ENCODE data around the gene INPP5A.

The INPP5A gene

DNA sequence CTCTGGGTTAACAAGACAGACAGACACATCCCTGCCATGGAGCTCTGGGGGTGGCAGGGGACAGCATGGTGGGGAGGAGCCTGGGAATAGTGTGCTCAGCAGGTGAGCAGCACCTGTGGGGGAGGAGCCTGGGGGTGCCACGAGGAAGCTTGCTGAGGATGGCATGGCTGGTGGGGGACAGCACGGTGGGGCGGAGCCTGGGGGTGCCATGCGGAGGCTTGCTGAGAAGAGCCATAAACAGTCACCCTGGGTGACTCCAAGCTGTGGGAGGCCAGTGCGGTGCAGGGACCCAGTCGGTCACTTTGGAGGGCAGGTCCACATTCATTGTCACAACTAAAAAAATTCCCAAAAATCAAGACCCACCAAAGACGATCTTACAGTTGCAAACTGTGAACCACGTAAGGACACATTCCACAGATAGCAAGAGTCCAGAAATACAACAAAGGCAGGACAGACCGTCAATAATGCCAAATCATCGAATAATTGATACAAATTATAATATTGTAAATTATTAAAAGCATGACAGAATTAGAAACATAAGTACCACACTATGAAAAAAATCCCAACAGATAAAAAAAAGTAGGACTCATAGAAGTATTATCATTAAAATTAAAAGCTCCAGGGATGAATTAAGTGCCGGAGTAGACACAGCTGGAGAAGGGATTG lies 223.9 kb downstream of the INPP5A start:
- no peak for DNase-seq (ENCODE audit: low spot score)
- TF ChIP-seq, protein P1, sequence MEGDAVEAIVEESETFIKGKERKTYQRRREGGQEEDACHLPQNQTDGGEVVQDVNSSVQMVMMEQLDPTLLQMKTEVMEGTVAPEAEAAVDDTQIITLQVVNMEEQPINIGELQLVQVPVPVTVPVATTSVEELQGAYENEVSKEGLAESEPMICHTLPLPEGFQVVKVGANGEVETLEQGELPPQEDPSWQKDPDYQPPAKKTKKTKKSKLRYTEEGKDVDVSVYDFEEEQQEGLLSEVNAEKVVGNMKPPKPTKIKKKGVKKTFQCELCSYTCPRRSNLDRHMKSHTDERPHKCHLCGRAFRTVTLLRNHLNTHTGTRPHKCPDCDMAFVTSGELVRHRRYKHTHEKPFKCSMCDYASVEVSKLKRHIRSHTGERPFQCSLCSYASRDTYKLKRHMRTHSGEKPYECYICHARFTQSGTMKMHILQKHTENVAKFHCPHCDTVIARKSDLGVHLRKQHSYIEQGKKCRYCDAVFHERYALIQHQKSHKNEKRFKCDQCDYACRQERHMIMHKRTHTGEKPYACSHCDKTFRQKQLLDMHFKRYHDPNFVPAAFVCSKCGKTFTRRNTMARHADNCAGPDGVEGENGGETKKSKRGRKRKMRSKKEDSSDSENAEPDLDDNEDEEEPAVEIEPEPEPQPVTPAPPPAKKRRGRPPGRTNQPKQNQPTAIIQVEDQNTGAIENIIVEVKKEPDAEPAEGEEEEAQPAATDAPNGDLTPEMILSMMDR (IDR thresholded peaks at IDR 0.05; ENCODE audit: extremely low read depth, insufficient read depth, missing control alignments) = no peak
- in situ Hi-C loops (cut with MboI; ENCODE audit: low pct_unique_long_range_greater_than_20kb, low sequenced_read_pairs, unreplicated experiment) = no loop called here

DNA sequence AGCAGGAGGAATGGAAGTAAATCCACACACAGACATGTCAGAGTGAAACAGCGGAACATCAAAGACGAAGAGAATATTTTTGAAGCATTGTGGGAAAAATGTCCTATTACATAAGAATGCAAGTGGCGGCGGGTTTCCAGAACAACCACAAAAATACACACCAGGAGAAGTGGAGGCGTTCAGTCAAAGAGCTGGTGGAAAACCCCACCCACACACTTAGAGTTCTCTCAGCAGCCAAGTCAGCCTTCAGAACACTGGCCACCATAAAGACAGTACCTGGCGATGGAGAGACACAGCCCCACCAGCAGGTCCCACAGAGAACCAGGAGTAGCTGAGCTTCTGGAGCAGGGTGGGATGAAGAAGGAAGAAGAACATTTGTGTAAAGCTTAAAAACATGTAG lies 224.7 kb downstream of the INPP5A start:
- no peak for DNase-seq (ENCODE audit: low spot score)
- in situ Hi-C loops (cut with MboI; ENCODE audit: low pct_unique_long_range_greater_than_20kb, low sequenced_read_pairs, unreplicated experiment) = no loop called here
- TF ChIP-seq, protein P1 (IDR thresholded peaks at IDR 0.05; ENCODE audit: extremely low read depth, insufficient read depth, missing control alignments) = no peak

DNA sequence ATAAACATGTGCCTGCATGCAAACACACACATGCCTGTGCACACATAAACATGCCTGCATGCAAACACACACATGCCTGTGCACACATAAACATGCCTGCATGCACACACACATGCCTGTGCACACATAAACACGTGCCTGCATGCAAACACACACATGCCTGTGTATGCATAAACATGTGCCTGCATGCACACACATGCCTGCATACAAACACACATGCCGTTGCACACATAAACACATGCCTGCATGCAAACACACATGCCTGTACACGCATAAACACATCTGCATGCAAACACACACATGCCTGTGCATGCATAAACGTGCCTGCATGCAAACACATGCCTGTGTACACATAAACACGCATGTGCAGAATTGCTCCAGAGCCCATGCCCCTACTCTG lies 226.0 kb downstream of the INPP5A start:
- in situ Hi-C loops (cut with MboI; ENCODE audit: low pct_unique_long_range_greater_than_20kb, low sequenced_read_pairs, unreplicated experiment) = no loop called here
- no peak for DNase-seq (ENCODE audit: low spot score)

DNA sequence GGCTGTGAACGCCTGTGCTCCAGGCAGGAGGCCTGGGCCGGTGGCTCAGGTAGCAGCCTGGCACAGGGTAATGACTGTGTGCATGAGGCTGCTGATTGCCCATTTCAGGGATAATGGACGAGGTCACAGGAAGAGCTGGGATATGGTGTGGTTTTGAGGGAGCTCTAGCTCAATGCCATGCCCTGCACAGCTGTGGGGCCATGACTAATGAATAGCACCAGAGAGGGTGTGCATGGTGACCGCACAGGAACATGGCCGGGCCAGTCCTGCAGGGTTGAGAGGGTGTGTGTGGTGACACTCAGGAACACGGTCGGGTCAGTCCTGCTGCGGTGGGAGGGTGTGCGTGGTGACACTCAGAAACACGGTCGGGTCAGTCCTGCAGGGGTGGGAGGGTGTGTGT lies 226.5 kb downstream of the INPP5A start:
- TF ChIP-seq, protein P1 (IDR thresholded peaks at IDR 0.05; ENCODE audit: extremely low read depth, insufficient read depth, missing control alignments) = no peak
- in situ Hi-C loops (cut with MboI; ENCODE audit: low pct_unique_long_range_greater_than_20kb, low sequenced_read_pairs, unreplicated experiment) = no loop called here

More for the DNA sequence above, 226.0 kb downstream of the INPP5A start:
- TF ChIP-seq, protein P1 (IDR thresholded peaks at IDR 0.05; ENCODE audit: extremely low read depth, insufficient read depth, missing control alignments) = no peak

DNA sequence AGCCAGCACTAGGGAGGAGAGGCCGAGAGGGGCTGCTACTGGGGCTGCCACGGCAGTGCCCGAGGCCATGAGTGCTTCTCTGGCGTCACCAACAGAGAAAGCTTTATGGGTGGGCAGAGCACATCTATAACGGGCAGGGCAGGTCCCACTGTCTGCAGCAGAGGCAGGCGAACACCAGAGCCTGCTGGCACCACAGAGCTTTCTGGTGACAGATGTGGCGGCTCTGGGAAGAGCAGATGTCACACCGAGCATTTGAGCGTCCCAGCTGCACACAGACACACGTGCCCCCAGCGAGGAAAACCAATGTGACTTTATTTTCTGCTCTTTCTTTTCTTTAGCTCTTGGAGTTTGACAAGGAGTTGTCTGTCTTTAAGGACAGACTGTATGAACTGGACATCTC lies 227.8 kb downstream of the INPP5A start:
- no peak for DNase-seq (ENCODE audit: low spot score)
- in situ Hi-C loops (cut with MboI; ENCODE audit: low pct_unique_long_range_greater_than_20kb, low sequenced_read_pairs, unreplicated experiment) = no loop called here
- TF ChIP-seq, protein P1 (IDR thresholded peaks at IDR 0.05; ENCODE audit: extremely low read depth, insufficient read depth, missing control alignments) = no peak

More for the DNA sequence above, 226.5 kb downstream of the INPP5A start:
- no peak for DNase-seq (ENCODE audit: low spot score)

DNA sequence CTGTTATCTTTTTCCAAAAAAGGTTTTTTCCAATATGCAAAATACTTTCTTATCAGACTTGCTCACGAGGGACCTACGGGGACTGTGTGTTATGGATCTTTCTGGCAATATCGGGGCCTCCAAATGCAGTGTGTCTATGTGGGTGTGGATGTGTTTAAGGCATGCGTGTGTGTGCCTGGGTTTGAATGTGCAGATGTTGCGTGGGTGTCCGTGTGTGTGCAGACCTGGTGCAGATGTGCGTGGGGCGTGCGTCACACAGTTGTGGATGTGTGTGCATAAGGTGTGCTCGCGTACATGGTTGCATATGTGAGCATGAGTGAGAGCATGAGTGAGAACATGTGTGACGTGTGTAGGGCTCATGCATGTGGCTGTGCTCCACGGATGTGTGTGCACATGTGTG lies 228.7 kb downstream of the INPP5A start:
- in situ Hi-C loops (cut with MboI; ENCODE audit: low pct_unique_long_range_greater_than_20kb, low sequenced_read_pairs, unreplicated experiment) = no loop called here
- DNase-seq (ENCODE audit: low spot score) = no peak
- TF ChIP-seq, protein P1 (IDR thresholded peaks at IDR 0.05; ENCODE audit: extremely low read depth, insufficient read depth, missing control alignments) = no peak

Data from GM13977 (cell line).